ENCODE results near the gene C19orf38. TPM values are rescaled to one million over a fixed set of nuclear protein-coding genes. Genes with fewer than 3 reads are reported as not detected.

Gene C19orf38
- total and polyA plus RNA-seq, 4 donors, result 4.2 to 48.7 (median 8.3) TPM

DNA sequence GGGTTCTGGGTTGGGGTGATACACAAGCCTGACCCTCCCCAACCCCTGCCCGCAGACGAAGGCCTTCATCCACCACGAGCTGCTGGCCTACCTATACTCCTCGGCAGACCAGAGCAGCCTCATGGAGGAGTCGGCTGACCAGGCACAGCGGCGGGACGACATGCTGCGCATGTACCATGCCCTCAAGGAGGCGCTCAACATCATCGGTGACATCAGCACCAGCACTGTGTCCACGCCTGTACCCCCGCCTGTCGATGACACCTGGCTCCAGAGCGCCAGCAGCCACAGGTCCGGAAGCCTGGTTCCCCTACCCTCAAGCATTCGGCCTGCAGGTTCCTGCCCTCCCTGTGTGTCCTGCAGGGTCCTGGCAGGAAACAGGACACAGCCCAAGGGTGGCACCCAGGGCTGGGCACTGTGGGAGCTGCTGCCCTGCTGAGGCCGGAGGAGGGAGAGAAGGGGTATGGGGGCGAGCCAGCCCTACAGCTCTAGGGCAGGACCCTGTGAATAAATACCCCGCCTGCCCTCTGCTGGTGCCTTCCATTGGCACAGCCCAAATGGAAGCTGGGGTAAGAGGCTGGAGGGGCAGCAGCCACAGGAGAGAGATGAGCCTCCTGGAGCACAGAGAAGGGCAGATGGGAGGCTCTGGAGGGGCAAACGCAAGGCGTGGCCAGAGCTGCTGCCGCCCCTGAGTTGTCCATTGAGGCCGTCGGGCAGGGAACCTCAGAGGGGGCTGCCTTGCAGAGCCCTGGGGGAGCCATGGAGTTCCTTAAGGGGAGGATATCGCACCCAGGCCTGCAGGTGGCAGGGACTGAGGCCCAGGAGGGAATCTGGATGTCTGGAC, 19.0 kb upstream of the C19orf38 start:
- H3K27ac ChIP-seq (ENCODE audit: low read depth in 1 of 2, low read length in 1 of 2), result no peak overlapping the region
- TF ChIP-seq, protein P1, sequence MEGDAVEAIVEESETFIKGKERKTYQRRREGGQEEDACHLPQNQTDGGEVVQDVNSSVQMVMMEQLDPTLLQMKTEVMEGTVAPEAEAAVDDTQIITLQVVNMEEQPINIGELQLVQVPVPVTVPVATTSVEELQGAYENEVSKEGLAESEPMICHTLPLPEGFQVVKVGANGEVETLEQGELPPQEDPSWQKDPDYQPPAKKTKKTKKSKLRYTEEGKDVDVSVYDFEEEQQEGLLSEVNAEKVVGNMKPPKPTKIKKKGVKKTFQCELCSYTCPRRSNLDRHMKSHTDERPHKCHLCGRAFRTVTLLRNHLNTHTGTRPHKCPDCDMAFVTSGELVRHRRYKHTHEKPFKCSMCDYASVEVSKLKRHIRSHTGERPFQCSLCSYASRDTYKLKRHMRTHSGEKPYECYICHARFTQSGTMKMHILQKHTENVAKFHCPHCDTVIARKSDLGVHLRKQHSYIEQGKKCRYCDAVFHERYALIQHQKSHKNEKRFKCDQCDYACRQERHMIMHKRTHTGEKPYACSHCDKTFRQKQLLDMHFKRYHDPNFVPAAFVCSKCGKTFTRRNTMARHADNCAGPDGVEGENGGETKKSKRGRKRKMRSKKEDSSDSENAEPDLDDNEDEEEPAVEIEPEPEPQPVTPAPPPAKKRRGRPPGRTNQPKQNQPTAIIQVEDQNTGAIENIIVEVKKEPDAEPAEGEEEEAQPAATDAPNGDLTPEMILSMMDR (IDR thresholded peaks at IDR 0.05; ENCODE audit: control extremely low read depth, extremely low read depth), result no peak
- H3K4me1 ChIP-seq (ENCODE audit: control insufficient read depth in 5 of 5, insufficient read depth in 5 of 5, low read length in 5 of 5), result no peaks in the 10 kb centered on the region
- H3K9ac ChIP-seq (ENCODE audit: insufficient read depth in 1 of 2, low read length in 2 of 2), result no peak overlapping the region
- 92 to 94% methylated on average over 26 of the region's 26 CpGs for WGBS, 2 donors
- H3K9me3 ChIP-seq (ENCODE audit: control insufficient read depth in 4 of 4, insufficient read depth in 3 of 4, low read length in 3 of 4), result no peaks in the 10 kb centered on the region
- H3K4me3 ChIP-seq, result no peak overlapping the region
- ATAC-seq (ENCODE audit: insufficient read depth, low FRiP score) (no peak), DNase-seq (no peak)
- no peaks in the 10 kb centered on the region for H3K27me3 ChIP-seq (ENCODE audit: control insufficient read depth in 3 of 3, insufficient read depth in 3 of 3, low read length in 2 of 3)
- peaks cover 6 to 67% (median 21%) of the 10 kb centered on the region in 4 donors for H3K36me3 ChIP-seq (ENCODE audit: control insufficient read depth in 4 of 4, insufficient read depth in 4 of 4, low read length in 4 of 4)

- no peaks in the 10 kb centered on the region for H3K4me1 ChIP-seq (ENCODE audit: control insufficient read depth in 5 of 5, insufficient read depth in 5 of 5, low read length in 5 of 5)
- H3K9me3 ChIP-seq (ENCODE audit: control insufficient read depth in 4 of 4, insufficient read depth in 3 of 4, low read length in 3 of 4), result no peaks in the 10 kb centered on the region
- DNase-seq (no peak), ATAC-seq (ENCODE audit: insufficient read depth, low FRiP score) (no peak)
- H3K27me3 ChIP-seq (ENCODE audit: control insufficient read depth in 3 of 3, insufficient read depth in 3 of 3, low read length in 2 of 3), result no peaks in the 10 kb centered on the region
- no peak overlapping the region for H3K4me3 ChIP-seq
- H3K9ac ChIP-seq (ENCODE audit: insufficient read depth in 1 of 2, low read length in 2 of 2), result no peak overlapping the region
- H3K27ac ChIP-seq (ENCODE audit: low read depth in 1 of 2, low read length in 1 of 2), result no peak overlapping the region
- 93 to 96% methylated on average over 14 to 16 of the region's 16 CpGs for WGBS, 2 donors
- TF ChIP-seq, protein P1 (IDR thresholded peaks at IDR 0.05; ENCODE audit: control extremely low read depth, extremely low read depth), result no peak
- peaks cover 6 to 59% (median 16%) of the 10 kb centered on the region in 4 donors for H3K36me3 ChIP-seq (ENCODE audit: control insufficient read depth in 4 of 4, insufficient read depth in 4 of 4, low read length in 4 of 4)
These were observed 18.2 kb upstream of the C19orf38 start for GRCh38 chr19:10829967-10830366.

DNA sequence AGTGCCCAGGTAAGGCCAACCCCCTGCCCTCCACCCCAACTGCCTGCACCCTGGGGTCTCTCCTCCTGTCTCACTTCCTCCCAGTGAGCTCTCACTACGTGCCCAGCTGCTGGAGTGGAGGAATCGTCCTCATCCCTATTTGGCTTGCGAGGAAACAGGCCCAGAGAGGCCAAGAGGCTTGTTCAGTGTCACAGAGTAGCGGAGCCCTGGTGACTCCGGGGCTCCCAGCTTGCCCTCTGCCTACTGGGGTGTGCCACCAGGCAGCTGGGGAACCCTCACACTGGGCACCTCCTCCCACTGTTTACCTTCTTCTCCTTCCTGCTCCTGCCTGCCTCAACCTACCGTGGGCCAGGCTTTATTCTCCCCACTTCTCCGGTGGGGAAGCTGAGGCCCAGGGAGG, 17.8 kb upstream of the C19orf38 start:
- H3K27me3 ChIP-seq (ENCODE audit: control insufficient read depth in 3 of 3, insufficient read depth in 3 of 3, low read length in 2 of 3), result no peaks in the 10 kb centered on the region
- TF ChIP-seq, protein P1 (IDR thresholded peaks at IDR 0.05; ENCODE audit: control extremely low read depth, extremely low read depth), result no peak
- H3K4me1 ChIP-seq (ENCODE audit: control insufficient read depth in 5 of 5, insufficient read depth in 5 of 5, low read length in 5 of 5), result peaks cover 0 to 3% (median 0%) of the 10 kb centered on the region in 5 donors
- H3K9ac ChIP-seq (ENCODE audit: insufficient read depth in 1 of 2, low read length in 2 of 2), result no peak overlapping the region
- H3K27ac ChIP-seq (ENCODE audit: low read depth in 1 of 2, low read length in 1 of 2), result no peak overlapping the region
- H3K36me3 ChIP-seq (ENCODE audit: control insufficient read depth in 4 of 4, insufficient read depth in 4 of 4, low read length in 4 of 4), result peaks cover 6 to 58% (median 16%) of the 10 kb centered on the region in 4 donors
- no peaks in the 10 kb centered on the region for H3K9me3 ChIP-seq (ENCODE audit: control insufficient read depth in 4 of 4, insufficient read depth in 3 of 4, low read length in 3 of 4)
- H3K4me3 ChIP-seq, result no peak overlapping the region
- WGBS, 2 donors, result 88% methylated on average over 7 of the region's 7 CpGs
- DNase-seq, result no peak
- ATAC-seq (ENCODE audit: insufficient read depth, low FRiP score), result no peak

Data from lung (tissue), 12 donors.